ENCODE measurements around the gene EPHB4.

GRCh38 chr7:100827330-100828226 is at the start of gene EPHB4:
- peak; percentile 53 for TF ChIP-seq CTCF (IDR thresholded peaks at IDR 0.05)
- TF ChIP-seq ZFX (IDR thresholded peaks at IDR 0.05; ENCODE audit: borderline replicate concordance) = no peak
